PFSK-1 (cell line): ENCODE data around the gene ENOX2.

Experiments
- FOXP2 ChIP-seq: optimal IDR thresholded peaks from 2 replicates; pipeline ENCODE3; 2011; ENCODE audit warnings: borderline replicate concordance, control low read depth, inconsistent platforms; ENCODE audit not compliant: insufficient read depth; ENCODE audit errors: extremely low read length, extremely low read depth
- POLR2AphosphoS5 ChIP-seq: IDR thresholded peaks from 2 replicates; pipeline ENCODE4 v1.6.1; 2012; ENCODE audit warnings: low read depth, mild to moderate bottlenecking, control low read depth, low read length, moderate library complexity
- SIN3A ChIP-seq: IDR thresholded peaks from 2 replicates; pipeline ENCODE4 v1.6.1; 2012; ENCODE audit warnings: mild to moderate bottlenecking, low read length, moderate library complexity, borderline replicate concordance; ENCODE audit not compliant: insufficient read depth
- TAF1 ChIP-seq: IDR thresholded peaks from 2 replicates; pipeline ENCODE4 v1.6.1; 2012; ENCODE audit warnings: low read length, control low read depth, borderline replicate concordance; ENCODE audit not compliant: insufficient read depth
- TF ChIP-seq, protein P1 (sequence below), 2 experiments: IDR thresholded peaks; 2 replicates each; pipeline versions ENCODE4 v1.6.1 to v1.8.0; 2011 to 2012; ENCODE audit warnings: low read depth in 2 of 2, low read length in 2 of 2, control low read depth in 1 of 2, inconsistent platforms in 1 of 2, mild to moderate bottlenecking in 1 of 2, moderate library complexity in 1 of 2; ENCODE audit not compliant: insufficient read depth in 1 of 2

Gene ENOX2

DNA sequence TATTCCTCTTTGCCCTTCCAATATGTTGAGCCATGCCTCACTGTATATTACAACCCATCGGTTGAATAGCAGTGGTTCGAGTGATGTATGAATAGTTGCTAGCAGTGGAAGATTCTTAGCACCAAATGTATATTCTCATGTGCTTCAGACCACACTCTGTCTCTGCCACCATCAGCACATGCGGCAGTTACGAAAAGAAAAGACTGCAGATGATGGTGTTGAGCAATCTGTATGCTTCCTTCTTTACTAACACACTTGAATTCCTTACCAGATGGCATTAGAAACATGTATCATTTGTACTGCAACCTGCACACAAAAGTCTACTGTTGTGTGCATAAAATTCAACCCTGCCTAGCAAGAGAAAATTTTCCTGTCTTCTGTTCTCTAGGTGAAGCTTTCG lies 214.6 kb downstream of the ENOX2 start:
- TF ChIP-seq TAF1 = no peak
- TF ChIP-seq SIN3A = no peak
- no peak for TF ChIP-seq FOXP2
- TF ChIP-seq POLR2AphosphoS5 = no peak

DNA sequence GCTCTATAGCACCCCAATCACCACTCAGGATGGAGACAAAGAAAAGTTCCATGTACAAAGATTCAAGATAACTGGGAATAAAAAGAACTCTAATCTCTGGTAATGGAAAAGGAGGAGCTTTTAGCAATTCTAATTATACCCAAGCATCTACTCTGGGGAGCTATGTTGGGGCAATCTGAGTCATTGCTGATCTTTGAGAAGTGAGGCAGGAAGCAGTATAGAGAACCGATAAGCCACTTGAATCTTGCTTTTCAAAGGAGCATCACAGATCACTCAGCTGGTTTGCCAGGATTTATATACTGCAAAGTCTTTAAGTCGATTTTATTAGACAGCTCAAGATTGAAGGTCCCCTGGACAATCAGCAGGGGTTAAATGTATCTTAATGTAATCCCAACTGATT lies 220.0 kb downstream of the ENOX2 start:
- TF ChIP-seq, protein P1, sequence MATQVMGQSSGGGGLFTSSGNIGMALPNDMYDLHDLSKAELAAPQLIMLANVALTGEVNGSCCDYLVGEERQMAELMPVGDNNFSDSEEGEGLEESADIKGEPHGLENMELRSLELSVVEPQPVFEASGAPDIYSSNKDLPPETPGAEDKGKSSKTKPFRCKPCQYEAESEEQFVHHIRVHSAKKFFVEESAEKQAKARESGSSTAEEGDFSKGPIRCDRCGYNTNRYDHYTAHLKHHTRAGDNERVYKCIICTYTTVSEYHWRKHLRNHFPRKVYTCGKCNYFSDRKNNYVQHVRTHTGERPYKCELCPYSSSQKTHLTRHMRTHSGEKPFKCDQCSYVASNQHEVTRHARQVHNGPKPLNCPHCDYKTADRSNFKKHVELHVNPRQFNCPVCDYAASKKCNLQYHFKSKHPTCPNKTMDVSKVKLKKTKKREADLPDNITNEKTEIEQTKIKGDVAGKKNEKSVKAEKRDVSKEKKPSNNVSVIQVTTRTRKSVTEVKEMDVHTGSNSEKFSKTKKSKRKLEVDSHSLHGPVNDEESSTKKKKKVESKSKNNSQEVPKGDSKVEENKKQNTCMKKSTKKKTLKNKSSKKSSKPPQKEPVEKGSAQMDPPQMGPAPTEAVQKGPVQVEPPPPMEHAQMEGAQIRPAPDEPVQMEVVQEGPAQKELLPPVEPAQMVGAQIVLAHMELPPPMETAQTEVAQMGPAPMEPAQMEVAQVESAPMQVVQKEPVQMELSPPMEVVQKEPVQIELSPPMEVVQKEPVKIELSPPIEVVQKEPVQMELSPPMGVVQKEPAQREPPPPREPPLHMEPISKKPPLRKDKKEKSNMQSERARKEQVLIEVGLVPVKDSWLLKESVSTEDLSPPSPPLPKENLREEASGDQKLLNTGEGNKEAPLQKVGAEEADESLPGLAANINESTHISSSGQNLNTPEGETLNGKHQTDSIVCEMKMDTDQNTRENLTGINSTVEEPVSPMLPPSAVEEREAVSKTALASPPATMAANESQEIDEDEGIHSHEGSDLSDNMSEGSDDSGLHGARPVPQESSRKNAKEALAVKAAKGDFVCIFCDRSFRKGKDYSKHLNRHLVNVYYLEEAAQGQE (IDR thresholded peaks at IDR 0.05; ENCODE audit: insufficient read depth in 1 of 2, low read depth in 2 of 2, low read length in 2 of 2) = no peak
- TF ChIP-seq FOXP2 (no peak), TAF1 (no peak), SIN3A (no peak), POLR2AphosphoS5 (no peak)

DNA sequence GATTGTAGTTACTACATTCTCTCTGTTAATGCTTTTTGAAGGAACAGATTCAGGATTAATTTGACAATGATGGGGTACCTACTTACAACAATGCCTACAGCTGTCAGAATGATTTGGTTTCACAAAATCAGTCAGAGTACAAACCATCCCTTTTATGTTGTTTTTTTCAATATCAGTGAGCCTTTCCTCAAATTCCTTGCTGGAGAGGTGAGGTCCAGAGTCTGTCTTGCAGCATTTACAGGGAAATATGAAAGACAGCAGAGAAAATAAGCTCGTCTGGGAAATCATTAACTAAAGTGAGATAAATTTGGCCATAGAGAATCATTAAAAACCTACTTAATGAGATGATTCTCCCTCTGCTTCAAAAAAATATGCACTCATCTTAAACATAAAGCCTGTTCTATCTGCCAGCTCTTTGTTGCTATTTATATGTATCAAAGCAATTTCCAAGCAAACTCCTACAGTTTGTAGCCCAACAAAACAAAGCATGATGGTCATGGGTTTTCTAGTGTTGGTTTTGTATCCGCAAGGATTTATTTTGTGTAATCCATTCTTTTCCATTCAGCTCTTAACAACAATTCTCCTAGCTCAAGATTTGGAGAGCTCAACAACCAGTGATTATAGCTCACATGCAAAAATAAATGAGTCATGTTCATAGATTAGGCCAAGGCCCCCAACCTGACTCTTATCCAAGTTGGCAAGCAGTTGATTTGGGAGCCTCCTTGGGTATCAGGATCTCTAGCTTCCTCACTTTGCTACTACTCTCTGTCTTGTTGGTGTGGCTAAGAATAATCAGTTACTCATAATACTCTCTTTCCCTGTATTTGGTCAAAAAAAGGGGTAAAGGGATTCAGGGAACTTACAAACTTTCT lies 222.6 kb downstream of the ENOX2 start:
- no peak for TF ChIP-seq FOXP2
- TF ChIP-seq TAF1 = no peak
- TF ChIP-seq, protein P1 (IDR thresholded peaks at IDR 0.05; ENCODE audit: insufficient read depth in 1 of 2, low read depth in 2 of 2, low read length in 2 of 2) = no peak

DNA sequence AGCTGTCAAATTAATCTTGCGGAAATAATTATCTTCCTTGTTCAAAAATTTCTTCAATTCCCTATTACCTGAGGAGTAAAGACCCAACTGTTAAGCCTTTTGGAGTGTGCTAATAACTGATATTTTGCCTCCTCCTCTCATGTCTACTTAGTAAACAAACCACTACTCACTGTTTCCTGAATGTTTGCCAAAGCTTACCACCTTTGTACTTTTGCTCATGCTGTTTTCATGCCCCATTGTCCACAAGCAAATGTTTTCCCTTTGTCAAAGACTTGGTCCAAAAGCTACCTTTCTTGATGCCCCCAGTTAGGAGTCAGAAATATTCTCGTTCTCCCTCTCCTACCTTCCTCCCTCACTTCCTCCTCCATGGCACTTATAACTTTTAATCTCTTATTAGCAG lies 226.1 kb downstream of the ENOX2 start:
- TF ChIP-seq FOXP2 = no peak
- TF ChIP-seq POLR2AphosphoS5 = no peak
- TF ChIP-seq, protein P1 (IDR thresholded peaks at IDR 0.05; ENCODE audit: insufficient read depth in 1 of 2, low read depth in 2 of 2, low read length in 2 of 2) = no peak
- no peak for TF ChIP-seq SIN3A
- TF ChIP-seq TAF1 = no peak

DNA sequence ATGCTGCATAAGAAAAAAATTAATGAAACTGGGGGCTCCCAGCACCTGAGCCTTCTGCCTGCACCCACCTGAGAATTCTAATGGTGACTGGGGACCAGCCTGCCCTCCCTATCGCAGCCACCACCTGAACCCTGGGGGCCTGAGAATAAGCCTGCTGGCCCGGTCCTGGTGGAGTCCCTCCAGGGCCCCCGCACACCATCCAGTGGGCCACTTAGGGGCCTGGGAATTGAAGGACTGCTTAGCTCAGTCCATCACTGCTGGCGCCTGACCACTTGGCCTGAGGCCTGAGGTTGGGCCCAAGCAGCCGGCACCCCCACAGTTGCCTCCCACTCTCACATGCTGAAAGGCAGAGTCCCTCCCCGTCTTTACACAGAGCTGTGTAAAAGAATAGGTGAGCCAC lies 230.8 kb downstream of the ENOX2 start:
- TF ChIP-seq SIN3A = no peak
- no peak for TF ChIP-seq POLR2AphosphoS5
- TF ChIP-seq, protein P1 (IDR thresholded peaks at IDR 0.05; ENCODE audit: insufficient read depth in 1 of 2, low read depth in 2 of 2, low read length in 2 of 2) = no peak
- TF ChIP-seq FOXP2 = no peak
- no peak for TF ChIP-seq TAF1
